Fibroblast of villous mesenchyme (primary cell): ENCODE data around the gene WSCD2. TPM values are rescaled to one million over a fixed set of nuclear protein-coding genes. Genes with fewer than 3 reads are reported as not detected.

Experiments used
- DNase-seq: peaks from one replicate; pipeline ENCODE4 v3.0.0-alpha.2; 2010; ENCODE audit warnings: low read depth
- H3K4me3 ChIP-seq: 2 replicates; pipeline ENCODE4 v1.5.1; 2011; ENCODE audit warnings: low read depth, mild to moderate bottlenecking, low read length
- CTCF ChIP-seq: IDR thresholded peaks from 2 replicates; pipeline ENCODE4 v1.5.1; 2012; ENCODE audit warnings: low read depth, mild to moderate bottlenecking, low read length; ENCODE audit not compliant: insufficient read depth
- total RNA-seq: library from RNA; depleted of rRNA; stranded (reverse); fragments of >200 nt; gene quantifications from 2 replicates; pipeline ENCODE4 v1.2.3, GENCODE V29; 2012

Gene WSCD2
- total RNA-seq, 1 donor: not detected

GRCh38 chr12:108131657-108132126 is 2.6 kb downstream of the WSCD2 start:
- no peak for DNase-seq
- H3K4me3 ChIP-seq: no peak overlapping the region
- no peak for TF ChIP-seq CTCF

DNA sequence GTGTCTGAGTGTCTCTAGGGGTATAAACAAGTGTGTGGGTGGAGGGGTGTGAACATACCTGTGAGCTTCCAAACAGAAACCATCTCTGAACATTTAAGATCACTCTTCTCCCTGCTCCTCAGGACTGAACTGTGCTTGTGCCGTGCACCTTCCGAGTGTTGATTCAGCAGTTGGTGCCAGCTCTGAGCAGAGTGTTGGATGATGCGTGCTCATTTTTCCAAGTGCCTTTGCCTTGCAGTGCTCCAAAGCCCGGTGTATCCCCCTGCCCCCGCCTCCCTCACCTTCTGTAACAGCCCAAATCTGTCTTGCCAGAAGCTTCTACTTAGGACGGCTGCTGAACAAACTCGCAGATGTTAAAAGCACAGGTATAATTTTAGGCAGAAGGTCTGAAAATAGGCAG is 4.4 kb downstream of the WSCD2 start:
- no peak for TF ChIP-seq CTCF
- no peak overlapping the region for H3K4me3 ChIP-seq
- DNase-seq: no peak

GRCh38 chr12:108134744-108135143 is 5.7 kb downstream of the WSCD2 start:
- no peak for TF ChIP-seq CTCF
- no peak for DNase-seq
- no peak overlapping the region for H3K4me3 ChIP-seq

DNA sequence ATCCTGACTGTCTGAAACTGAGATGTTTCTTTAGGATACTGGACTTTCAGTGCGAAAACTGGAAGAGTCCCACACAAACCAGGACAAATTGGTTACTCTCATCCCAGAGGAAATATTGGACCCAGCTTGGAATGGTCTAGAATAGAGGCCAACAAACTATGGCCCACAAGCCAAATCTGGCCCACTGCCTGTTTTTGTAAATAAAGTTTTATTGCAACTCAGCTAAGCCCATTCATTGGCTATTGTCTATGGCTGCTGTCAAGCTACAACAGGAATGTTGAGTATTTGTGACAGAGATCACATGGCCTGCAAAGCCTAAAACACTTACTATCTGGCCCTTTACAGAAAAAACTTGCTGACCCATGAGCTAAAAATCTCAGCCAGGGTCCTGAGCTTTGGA is 6.5 kb downstream of the WSCD2 start:
- TF ChIP-seq CTCF: no peak
- DNase-seq: no peak
- no peak overlapping the region for H3K4me3 ChIP-seq

DNA sequence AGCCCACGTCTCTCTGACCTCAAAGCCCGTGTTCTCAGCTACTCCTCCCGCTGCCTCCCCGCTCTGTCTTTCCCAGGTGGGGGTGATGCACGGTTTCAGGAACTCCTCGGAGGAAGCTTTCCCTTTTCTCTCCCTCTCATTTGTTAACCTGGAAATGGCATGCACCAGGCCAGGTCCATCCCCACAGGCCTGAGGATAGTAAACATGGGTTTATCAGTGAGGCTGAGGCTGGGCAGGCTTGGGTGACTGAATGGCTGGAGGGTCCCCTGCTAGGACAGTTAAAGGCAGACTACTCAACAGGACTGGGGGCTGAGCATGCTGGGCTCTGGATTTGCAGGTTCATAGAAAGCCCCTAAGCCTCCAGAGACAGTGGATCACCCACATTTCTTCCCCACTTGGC is 7.6 kb downstream of the WSCD2 start:
- H3K4me3 ChIP-seq: no peak overlapping the region
- no peak for TF ChIP-seq CTCF
- DNase-seq: no peak

DNA sequence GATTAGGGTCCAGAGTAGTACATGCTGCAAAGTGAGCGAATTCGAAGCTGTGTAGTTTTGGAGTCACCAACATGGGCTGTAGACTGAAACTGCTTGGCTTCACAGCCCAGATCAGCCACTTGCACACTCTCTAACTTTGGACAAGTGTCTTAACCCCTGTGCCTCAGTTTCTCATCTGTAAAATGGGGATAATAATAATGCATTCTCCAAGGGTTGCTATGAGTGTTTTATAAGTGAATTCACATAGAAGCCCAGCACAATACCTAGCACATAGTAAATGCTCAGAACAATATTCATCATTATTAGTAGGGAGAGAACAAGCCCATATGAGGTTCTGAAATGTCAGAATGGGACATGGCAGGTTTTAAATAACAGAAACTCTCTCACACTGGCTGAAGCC is 10.4 kb downstream of the WSCD2 start:
- TF ChIP-seq CTCF: no peak
- no peak overlapping the region for H3K4me3 ChIP-seq
- DNase-seq: no peak

DNA sequence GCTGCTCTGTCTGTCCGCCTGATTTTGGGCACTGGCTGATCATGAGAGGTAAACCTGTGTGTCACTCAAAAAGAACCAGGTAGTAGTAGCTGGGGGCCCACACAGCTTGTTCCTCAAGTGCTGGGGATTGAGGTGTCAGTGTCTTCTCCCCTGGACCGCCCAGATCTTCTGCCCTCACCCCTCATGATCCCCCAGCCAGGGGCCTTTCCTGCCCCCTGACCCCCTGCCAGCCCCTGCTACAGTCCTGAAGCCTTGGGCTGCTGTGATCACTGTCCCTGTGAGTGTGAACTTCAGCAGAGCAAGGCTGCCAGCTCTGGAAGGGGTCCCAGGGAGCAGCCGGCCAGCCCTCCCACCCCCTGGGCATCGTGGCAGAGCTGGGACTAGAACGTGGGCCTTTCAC is 11.4 kb downstream of the WSCD2 start:
- no peak for DNase-seq
- TF ChIP-seq CTCF: no peak
- no peak overlapping the region for H3K4me3 ChIP-seq
